ENCODE results near the gene MALL. TPM values are rescaled to one million over a fixed set of nuclear protein-coding genes. Genes with fewer than 3 reads are reported as not detected.

The MALL gene
- total RNA-seq, 1 experiment from 2014 or later, result 26.1 TPM

DNA sequence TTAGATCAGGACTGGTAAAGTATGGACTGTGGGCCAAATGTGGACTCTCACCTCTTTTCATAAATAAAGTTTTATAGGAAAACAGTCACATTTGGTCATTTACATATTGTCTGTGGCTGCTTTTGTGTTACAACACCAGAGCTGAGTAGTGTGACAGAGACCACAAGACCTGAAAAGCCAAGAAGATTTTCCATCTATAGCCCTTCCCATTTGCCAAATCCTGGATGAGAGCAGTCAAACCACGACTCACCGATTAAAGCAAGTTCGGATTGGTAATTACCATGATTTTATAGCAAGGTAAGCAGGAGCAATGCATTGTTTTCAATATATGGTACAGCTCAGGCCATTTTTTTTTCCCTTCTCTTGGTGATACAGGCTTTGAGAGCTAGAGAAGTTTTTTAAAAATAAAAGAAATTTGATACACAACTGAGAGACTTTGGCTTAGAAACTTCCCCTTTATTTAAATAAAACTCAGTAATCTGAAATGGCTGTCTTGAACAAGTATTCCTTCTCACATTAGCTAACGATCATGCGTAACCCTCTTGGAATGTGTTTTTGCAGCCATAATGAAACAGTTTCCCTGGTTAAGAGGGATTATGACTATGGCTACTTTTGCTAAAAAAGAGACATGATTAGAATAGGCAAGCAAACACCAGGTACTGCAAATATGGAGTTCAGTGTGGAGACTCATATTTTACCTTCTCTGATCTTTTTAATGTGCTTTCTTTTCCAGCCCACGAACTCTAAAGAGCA is 9.5 kb upstream of the MALL start:
- H3K36me3 ChIP-seq (ENCODE audit: control insufficient read depth, insufficient read depth, low read length), result no peaks in the 10 kb centered on the region
- Mint-ChIP-seq H3K4me3 (ENCODE audit: unreplicated experiment) (no peak overlapping the region), H3K27me3 (ENCODE audit: insufficient read depth, unreplicated experiment) (no peaks in the 10 kb centered on the region), H3K4me1 (ENCODE audit: low read depth, unreplicated experiment) (no peaks in the 10 kb centered on the region), H3K27ac (ENCODE audit: unreplicated experiment) (no peak overlapping the region), H3K36me3 (ENCODE audit: insufficient read depth, unreplicated experiment) (no peaks in the 10 kb centered on the region), H3K9me3 (ENCODE audit: unreplicated experiment) (no peaks in the 10 kb centered on the region)
- TF ChIP-seq, protein P1, sequence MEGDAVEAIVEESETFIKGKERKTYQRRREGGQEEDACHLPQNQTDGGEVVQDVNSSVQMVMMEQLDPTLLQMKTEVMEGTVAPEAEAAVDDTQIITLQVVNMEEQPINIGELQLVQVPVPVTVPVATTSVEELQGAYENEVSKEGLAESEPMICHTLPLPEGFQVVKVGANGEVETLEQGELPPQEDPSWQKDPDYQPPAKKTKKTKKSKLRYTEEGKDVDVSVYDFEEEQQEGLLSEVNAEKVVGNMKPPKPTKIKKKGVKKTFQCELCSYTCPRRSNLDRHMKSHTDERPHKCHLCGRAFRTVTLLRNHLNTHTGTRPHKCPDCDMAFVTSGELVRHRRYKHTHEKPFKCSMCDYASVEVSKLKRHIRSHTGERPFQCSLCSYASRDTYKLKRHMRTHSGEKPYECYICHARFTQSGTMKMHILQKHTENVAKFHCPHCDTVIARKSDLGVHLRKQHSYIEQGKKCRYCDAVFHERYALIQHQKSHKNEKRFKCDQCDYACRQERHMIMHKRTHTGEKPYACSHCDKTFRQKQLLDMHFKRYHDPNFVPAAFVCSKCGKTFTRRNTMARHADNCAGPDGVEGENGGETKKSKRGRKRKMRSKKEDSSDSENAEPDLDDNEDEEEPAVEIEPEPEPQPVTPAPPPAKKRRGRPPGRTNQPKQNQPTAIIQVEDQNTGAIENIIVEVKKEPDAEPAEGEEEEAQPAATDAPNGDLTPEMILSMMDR (IDR thresholded peaks at IDR 0.05; ENCODE audit: insufficient read depth in 1 of 2, low read depth in 1 of 2, low read length in 1 of 2, severe bottlenecking in 1 of 2, unreplicated experiment in 1 of 2), result no peak
- no peaks in the 10 kb centered on the region for H3K9me3 ChIP-seq
- intact Hi-C loops (cut with micrococcal nuclease; ENCODE audit: unreplicated experiment), result no loop called here
- no TSS peak for BruUV-seq (replicated peaks)
- POLR2A ChIA-PET, result no interaction called here
- peaks cover 6% of the 10 kb centered on the region; the same call in 1 of the 2 replicates for H3K4me1 ChIP-seq
- no peaks in the 10 kb centered on the region for H3K27me3 ChIP-seq (replicated peaks; ENCODE audit: control insufficient read depth, insufficient read depth, low read length)
- DNase-seq, result no peak
- no peak overlapping the region for H3K4me3 ChIP-seq (ENCODE audit: low read depth, low read length)
- CTCF ChIA-PET, result no interaction called here

DNA sequence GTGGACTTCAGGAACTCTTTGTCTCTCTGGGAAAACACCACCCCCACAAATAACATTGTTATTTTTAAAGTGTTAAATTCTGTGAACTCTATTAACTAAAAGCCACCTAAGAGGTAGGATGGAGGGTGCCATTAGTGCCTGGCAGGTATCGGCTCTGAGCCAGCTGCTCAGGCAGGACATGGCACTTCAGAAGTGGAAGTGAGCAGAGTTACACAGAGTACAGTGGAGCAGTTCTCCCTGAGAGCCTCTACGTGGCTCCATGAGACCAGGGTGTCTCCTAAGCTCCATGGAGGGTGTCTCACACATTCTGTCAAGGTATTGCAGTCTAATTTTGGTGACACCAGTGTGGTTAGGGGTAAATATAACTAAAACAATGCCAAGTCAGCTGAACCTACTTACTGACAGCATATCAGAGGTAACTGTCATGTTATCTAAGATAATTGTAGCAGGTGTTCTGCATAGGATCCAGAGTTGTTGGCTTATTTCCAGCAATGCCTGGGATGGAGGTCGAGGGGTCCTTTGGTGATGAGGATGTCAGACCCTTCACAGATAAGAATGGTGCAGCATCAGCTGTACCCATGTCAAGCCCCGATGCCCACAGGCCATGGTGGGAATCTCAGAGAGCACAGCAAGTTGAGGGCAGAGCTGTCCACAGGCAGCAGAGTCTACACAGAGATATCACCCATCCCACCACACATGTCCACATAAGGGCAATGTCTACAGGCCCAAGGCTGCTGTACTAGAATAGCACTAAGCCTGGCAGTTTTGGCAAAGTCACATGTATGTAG is 8.6 kb upstream of the MALL start:
- Histone ChIP-seq H3K27me3 (replicated peaks; ENCODE audit: control insufficient read depth, insufficient read depth, low read length) (no peaks in the 10 kb centered on the region), H3K4me3 (ENCODE audit: low read depth, low read length) (no peak overlapping the region), H3K36me3 (ENCODE audit: control insufficient read depth, insufficient read depth, low read length) (no peaks in the 10 kb centered on the region), H3K9me3 (no peaks in the 10 kb centered on the region), H3K4me1 (peaks cover 6% of the 10 kb centered on the region; the same call in 1 of the 2 replicates)
- Mint-ChIP-seq H3K9me3 (ENCODE audit: unreplicated experiment) (no peaks in the 10 kb centered on the region), H3K4me3 (ENCODE audit: unreplicated experiment) (no peak overlapping the region), H3K27ac (ENCODE audit: unreplicated experiment) (no peak overlapping the region), H3K36me3 (ENCODE audit: insufficient read depth, unreplicated experiment) (no peaks in the 10 kb centered on the region), H3K27me3 (ENCODE audit: insufficient read depth, unreplicated experiment) (no peaks in the 10 kb centered on the region), H3K4me1 (ENCODE audit: low read depth, unreplicated experiment) (no peaks in the 10 kb centered on the region)
- ChIA-PET POLR2A (no interaction called here), CTCF (no interaction called here)
- intact Hi-C loops (cut with micrococcal nuclease; ENCODE audit: unreplicated experiment), result no loop called here
- DNase-seq, result no peak
- no TSS peak for BruUV-seq (replicated peaks)
- TF ChIP-seq, protein P1 (IDR thresholded peaks at IDR 0.05; ENCODE audit: insufficient read depth in 1 of 2, low read depth in 1 of 2, low read length in 1 of 2, severe bottlenecking in 1 of 2, unreplicated experiment in 1 of 2), result no peak

DNA sequence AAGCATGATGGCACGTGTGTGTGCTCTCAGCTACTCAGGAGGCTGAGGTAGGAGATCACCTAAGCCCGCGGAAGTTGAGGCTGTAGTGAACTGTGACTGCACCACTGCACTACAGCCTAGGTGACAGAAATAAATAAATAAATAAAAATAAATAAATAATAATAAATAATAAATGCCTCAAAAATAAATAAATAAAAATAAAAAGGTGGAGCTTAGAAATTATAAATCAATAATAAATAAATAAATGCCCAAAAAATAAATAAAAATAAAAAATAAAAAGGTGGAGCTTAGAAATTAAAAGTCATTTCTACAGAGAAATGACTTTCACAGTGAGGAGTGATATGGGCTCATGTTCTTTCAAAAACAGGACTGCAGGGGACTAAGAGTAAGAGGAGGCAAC is 6.0 kb upstream of the MALL start:
- no peak for DNase-seq
- Mint-ChIP-seq H3K4me3 (ENCODE audit: unreplicated experiment) (no peak overlapping the region), H3K36me3 (ENCODE audit: insufficient read depth, unreplicated experiment) (no peaks in the 10 kb centered on the region), H3K27me3 (ENCODE audit: insufficient read depth, unreplicated experiment) (no peaks in the 10 kb centered on the region), H3K4me1 (ENCODE audit: low read depth, unreplicated experiment) (no peaks in the 10 kb centered on the region), H3K9me3 (ENCODE audit: unreplicated experiment) (no peaks in the 10 kb centered on the region), H3K27ac (ENCODE audit: unreplicated experiment) (no peak overlapping the region)
- Histone ChIP-seq H3K36me3 (ENCODE audit: control insufficient read depth, insufficient read depth, low read length) (no peaks in the 10 kb centered on the region), H3K4me3 (ENCODE audit: low read depth, low read length) (no peak overlapping the region), H3K27me3 (replicated peaks; ENCODE audit: control insufficient read depth, insufficient read depth, low read length) (no peaks in the 10 kb centered on the region), H3K4me1 (peaks cover 2% of the 10 kb centered on the region; the same call in 1 of the 2 replicates), H3K9me3 (no peaks in the 10 kb centered on the region)
- intact Hi-C loops (cut with micrococcal nuclease; ENCODE audit: unreplicated experiment), result no loop called here
- TF ChIP-seq, protein P1 (IDR thresholded peaks at IDR 0.05; ENCODE audit: insufficient read depth in 1 of 2, low read depth in 1 of 2, low read length in 1 of 2, severe bottlenecking in 1 of 2, unreplicated experiment in 1 of 2), result no peak
- POLR2A ChIA-PET, result no interaction called here
- no TSS peak for BruUV-seq (replicated peaks)
- CTCF ChIA-PET, result no interaction called here
